ENCODE data around the gene TRPM4. TPM values are rescaled to one million over a fixed set of nuclear protein-coding genes. Genes with fewer than 3 reads are reported as not detected.

Gene TRPM4
- total RNA-seq, 1 experiment from 2014 or later = 2.1 TPM

DNA sequence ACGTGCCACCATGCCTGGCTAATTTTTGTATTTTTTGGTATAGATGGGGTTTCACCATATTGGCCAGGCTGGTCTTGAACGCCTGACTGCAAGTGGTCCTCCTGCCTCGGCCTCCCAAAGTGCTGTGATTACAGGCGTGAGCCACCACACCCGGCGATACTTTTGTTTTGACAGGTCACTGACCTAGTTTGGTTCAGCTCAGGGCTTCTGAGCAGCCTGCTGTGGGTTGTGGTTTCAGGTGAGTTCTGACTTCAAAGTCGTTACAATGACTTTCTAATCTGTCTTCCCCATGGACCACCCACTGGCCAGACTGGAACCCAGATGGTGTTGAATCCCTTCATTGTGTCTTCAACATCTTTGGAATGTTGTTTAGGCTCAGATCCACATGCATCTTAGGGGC is 73.8 kb downstream of the TRPM4 start:
- DNase-seq (ENCODE audit: low read depth) = no peak

DNA sequence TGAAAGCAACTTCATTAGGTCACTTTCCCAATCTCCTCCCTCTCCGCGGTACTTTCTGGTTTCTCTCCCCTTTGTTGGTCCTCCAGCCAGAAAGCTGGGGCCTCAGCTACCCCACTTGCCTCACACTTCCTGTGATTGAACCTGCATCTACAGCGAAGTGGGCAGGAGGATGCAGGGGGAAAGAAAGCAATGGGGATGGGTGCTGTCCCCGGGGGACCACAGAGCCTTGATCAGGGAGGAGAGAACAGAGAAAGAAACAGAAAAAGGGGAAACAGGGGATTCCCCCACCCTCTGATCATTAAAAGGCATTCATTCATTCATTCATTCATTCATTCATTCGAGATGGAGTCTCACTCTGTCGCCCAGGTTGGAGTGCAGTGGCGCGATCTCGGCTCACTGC is 74.2 kb downstream of the TRPM4 start:
- DNase-seq (ENCODE audit: low read depth) = no peak

DNA sequence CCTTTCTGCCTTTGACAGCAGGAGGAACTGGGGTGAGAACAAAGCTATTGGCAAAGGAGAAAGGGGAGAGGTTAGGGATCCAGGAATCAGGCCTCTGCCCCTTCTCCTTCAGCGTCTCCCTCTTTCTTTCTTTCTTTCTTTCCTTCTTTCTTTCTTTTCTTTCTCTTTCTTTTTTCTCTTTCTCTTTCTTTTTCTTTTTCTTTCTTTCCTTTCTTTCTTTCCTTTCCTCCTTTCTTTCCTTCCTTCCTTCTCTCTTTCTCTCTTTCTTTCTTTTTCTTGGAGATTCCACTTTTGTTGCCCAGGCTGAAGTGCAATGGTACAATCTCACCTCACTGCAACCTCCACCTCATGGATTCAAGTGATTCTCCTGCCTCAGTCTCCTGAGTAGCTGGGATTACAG is 75.6 kb downstream of the TRPM4 start:
- DNase-seq (ENCODE audit: low read depth) = no peak

DNA sequence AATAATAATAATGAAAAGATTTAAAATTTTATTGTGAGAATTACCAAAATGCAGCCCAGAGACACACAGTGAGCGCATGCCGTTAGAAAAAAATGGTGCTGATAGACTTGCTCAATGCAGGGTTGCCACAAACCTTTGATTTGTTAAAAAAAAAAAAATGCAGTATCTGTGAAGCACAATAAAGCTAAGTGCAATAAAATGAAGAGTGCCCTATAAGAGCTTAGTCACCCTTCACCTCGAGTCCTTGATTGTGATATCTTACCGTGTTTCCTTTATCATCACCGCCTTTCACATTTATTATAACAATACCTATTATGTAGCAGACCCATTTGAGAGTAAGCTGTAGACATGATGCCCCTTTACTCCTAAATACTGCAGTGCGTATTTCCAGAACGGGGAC is 84.2 kb downstream of the TRPM4 start:
- no peak for DNase-seq (ENCODE audit: low read depth)

DNA sequence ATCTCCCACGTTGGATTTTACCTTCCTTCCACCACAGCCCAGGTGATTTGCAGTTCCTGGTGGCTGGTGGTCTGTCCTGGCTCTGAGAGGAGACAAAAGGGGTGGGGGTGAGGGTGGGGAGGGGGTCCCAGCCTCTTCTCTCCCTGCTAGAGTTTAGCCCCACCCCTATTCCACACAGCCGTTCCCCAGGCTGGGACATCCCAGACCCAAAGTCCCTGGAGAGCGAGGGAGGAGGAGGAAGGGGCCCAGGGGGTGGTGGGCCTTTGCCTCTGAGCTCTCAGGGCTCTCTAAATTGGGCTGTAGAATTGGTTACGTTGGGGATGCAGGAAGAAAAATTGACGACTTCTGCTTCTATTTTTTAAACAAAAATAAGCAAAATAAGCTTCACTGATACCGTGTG is 85.5 kb downstream of the TRPM4 start:
- no peak for DNase-seq (ENCODE audit: low read depth)

DNA sequence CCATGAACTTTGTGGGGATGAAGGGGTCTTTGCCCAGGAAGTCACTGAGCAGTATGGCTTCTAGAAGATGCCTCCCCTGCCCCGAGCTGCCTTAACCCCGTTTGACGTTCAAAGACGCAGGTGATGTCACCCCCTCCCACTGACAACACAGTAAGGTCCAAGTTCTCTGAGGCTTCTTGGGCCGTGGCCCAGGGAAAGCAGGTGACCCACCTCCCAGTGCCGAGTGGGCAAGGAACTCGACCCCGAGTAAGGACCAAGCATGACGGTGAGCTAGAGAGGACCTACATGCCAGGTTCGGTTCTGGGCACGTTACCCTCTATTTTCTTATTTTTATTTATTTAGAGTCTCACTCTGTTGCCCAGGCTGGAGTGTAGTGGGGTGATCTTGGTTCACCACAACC is 86.1 kb downstream of the TRPM4 start:
- no peak for DNase-seq (ENCODE audit: low read depth)

DNA sequence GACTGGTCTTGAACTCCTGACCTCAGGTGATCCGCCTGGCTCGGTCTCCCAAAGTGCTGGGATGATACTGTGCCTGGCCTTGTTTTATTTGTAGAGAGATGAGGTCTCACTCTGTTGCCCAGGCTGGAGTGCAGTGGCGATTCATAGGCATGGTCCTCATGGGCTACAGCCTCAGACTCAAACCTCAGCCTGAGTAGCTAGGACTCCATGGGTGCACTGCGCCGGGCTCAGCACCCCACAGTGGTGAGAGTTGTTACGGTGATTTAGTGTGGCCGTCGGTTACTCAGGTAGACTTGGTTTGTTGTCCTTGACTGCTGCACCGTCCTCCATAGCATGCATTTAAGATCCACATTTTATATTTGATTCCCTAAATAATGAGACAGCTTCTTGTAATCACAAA is 86.7 kb downstream of the TRPM4 start:
- DNase-seq (ENCODE audit: low read depth) = no peak

DNA sequence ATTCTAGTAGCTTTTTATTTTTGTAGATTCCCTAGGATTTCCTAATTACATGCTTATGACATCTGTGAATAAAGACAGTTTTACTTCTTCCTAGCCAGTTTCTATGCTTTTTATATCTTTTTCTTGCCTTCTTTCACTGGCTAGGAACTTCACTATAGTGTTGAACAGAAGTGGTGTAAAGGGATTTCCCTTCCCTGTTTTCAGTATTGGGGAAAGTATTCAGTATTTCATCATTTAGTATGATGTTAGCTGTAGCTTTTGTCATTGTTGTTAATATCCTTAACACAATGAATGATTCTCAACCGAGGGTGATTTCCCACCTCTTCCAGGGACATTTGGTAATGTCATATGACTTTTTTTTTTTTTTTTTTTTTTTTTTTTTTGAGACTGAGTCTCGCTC is 90.1 kb downstream of the TRPM4 start:
- no peak for DNase-seq (ENCODE audit: low read depth)

DNA sequence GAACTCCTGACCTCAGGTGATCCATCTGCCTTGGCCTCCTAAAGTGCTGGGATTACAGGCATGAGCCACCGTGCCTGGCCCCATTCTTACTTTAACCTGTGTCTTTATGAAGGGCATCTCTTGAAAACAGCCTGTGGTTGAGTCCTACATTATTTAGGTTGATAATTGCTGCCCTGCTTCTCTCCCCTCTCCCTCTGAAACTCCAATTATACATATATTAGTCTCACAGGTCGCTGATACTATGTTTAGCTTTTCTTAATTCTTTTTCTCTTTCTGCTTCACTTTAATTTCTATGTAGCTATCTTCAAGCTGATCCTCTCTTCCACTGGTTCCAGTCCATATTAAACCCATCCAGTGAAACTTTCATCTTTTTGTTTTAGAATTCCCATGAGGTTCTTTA is 92.3 kb downstream of the TRPM4 start:
- no peak for DNase-seq (ENCODE audit: low read depth)

DNA sequence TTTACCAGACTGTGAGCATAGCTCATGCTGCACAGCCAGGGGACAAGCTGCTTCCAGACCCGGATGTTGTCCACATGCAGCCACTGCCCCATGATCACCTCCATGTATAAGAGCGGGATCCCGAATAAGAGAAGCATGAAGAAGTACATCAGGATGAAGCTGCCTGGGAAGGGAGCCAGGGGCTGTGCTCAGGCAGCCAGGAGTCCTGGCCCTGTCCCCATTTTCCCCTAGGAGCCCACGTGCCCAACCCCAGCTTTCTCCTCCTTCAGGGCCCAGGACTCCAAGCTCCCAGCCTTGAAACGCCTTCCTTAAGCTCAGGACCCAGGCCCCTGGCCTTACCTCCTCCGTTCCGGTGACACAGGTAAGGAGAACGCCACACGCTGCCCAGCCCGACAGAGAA is 98.1 kb downstream of the TRPM4 start:
- DNase-seq (ENCODE audit: low read depth) = no peak

DNA sequence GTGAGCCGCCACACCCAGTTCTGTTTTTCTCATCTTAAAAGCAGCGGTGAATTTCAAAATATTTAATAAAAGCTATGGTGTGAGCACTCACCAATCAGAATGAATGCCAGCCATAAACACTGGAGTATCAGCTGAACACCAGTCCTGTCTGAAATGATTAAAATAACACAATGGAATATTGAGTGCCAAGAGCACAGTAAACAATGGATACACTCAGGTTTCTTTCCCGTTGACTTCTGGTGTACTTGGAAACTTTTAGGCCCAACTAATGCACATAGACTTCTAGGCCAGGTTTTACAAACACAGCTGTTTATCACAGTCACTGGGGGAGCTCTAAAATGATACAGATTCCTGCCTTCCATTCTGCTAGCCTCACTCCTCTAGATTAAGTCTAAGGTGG is 99.1 kb downstream of the TRPM4 start:
- no peak for DNase-seq (ENCODE audit: low read depth)

Other genes starting within 250 kb of the TRPM4 start
- not detected in 2 replicates for gene DHDH, start 224.1 kb upstream of the TRPM4 start, total RNA-seq (2014; rRNA removed; shearing (Covaris generic))
- 43.7 and 54.2 TPM in 2 replicates for gene BAX, start 202.9 kb upstream of the TRPM4 start, total RNA-seq (2014; rRNA removed; shearing (Covaris generic))
- 754 and 855 TPM in 2 replicates for gene FTL, start 192.5 kb upstream of the TRPM4 start, total RNA-seq (2014; rRNA removed; shearing (Covaris generic))
- gene GYS1, start 164.5 kb upstream of the TRPM4 start, total RNA-seq (2014; rRNA removed; shearing (Covaris generic)) = 19.2 and 36.8 TPM in 2 replicates
- 550 and 590 TPM in 2 replicates for gene RUVBL2, start 163.9 kb upstream of the TRPM4 start, total RNA-seq (2014; rRNA removed; shearing (Covaris generic))
- gene LHB, start 140.7 kb upstream of the TRPM4 start, total RNA-seq (2014; rRNA removed; shearing (Covaris generic)) = 0.60 and 4.0 TPM in 2 replicates
- 5.3 and 11.9 TPM in 2 replicates for gene CGB3, start 133.5 kb upstream of the TRPM4 start, total RNA-seq (2014; rRNA removed; shearing (Covaris generic))
- gene CGB2, start 125.9 kb upstream of the TRPM4 start, total RNA-seq (2014; rRNA removed; shearing (Covaris generic)) = 2.2 TPM in 1 of 2 replicates, not detected in the other
- gene CGB1, start 120.9 kb upstream of the TRPM4 start, total RNA-seq (2014; rRNA removed; shearing (Covaris generic)) = not detected in 2 replicates
- gene CGB5, start 113.9 kb upstream of the TRPM4 start, total RNA-seq (2014; rRNA removed; shearing (Covaris generic)) = 22.0 and 35.7 TPM in 2 replicates
- 27.8 and 31.4 TPM in 2 replicates for gene CGB8, start 108.7 kb upstream of the TRPM4 start, total RNA-seq (2014; rRNA removed; shearing (Covaris generic))
- gene CGB7, start 100.0 kb upstream of the TRPM4 start, total RNA-seq (2014; rRNA removed; shearing (Covaris generic)) = 4.3 and 6.8 TPM in 2 replicates
- gene NTF4, start 93.0 kb upstream of the TRPM4 start, total RNA-seq (2014; rRNA removed; shearing (Covaris generic)) = not detected in 2 replicates
- gene KCNA7, start 85.1 kb upstream of the TRPM4 start, total RNA-seq (2014; rRNA removed; shearing (Covaris generic)) = not detected in 2 replicates
- 179 and 191 TPM in 2 replicates for gene SNRNP70, start 72.3 kb upstream of the TRPM4 start, total RNA-seq (2014; rRNA removed; shearing (Covaris generic))
- gene LIN7B, start 43.4 kb upstream of the TRPM4 start, total RNA-seq (2014; rRNA removed; shearing (Covaris generic)) = 6.7 and 7.2 TPM in 2 replicates
- gene C19orf73, start 38.6 kb upstream of the TRPM4 start, total RNA-seq (2014; rRNA removed; shearing (Covaris generic)) = 2.3 and 2.6 TPM in 2 replicates
- gene PPFIA3, start 38.2 kb upstream of the TRPM4 start, total RNA-seq (2014; rRNA removed; shearing (Covaris generic)) = 5.4 and 10.4 TPM in 2 replicates
- gene HRC, start 2.4 kb upstream of the TRPM4 start, total RNA-seq (2014; rRNA removed; shearing (Covaris generic)) = not detected in 2 replicates
- gene SLC6A16, start 167.4 kb downstream of the TRPM4 start, total RNA-seq (2014; rRNA removed; shearing (Covaris generic)) = not detected in 2 replicates
- not detected in 2 replicates for gene CD37, start 177.6 kb downstream of the TRPM4 start, total RNA-seq (2014; rRNA removed; shearing (Covaris generic))
- gene TEAD2, start 204.6 kb downstream of the TRPM4 start, total RNA-seq (2014; rRNA removed; shearing (Covaris generic)) = 29.0 and 31.0 TPM in 2 replicates
- gene DKKL1, start 206.1 kb downstream of the TRPM4 start, total RNA-seq (2014; rRNA removed; shearing (Covaris generic)) = 0.17 TPM in 1 of 2 replicates, not detected in the other
- not detected in 2 replicates for gene KASH5, start 230.5 kb downstream of the TRPM4 start, total RNA-seq (2014; rRNA removed; shearing (Covaris generic))